IPS-18c (cell line): ENCODE data around the gene GHR.

Experiments
- H3K4me3 ChIP-seq: 2 replicates; pipeline ENCODE4 v1.7.0; 2013; ENCODE audit warnings: low read depth, mild to moderate bottlenecking, low read length, moderate library complexity; ENCODE audit not compliant: insufficient read depth
- H3K9me3 ChIP-seq: one replicate; pipeline ENCODE4 v1.6.1; 2013; ENCODE audit warnings: mild to moderate bottlenecking, low read length, moderate library complexity; ENCODE audit not compliant: control insufficient read depth, insufficient read depth

The GHR gene

GRCh38 chr5:42436051-42436450, 12.8 kb downstream of the GHR start:
- H3K9me3 ChIP-seq, result no peaks in the 10 kb centered on the region
- no peak overlapping the region for H3K4me3 ChIP-seq

GRCh38 chr5:42454216-42454995, 31.2 kb downstream of the GHR start:
- Histone ChIP-seq H3K4me3 (no peak overlapping the region), H3K9me3 (no peaks in the 10 kb centered on the region)

- no peak overlapping the region for H3K4me3 ChIP-seq
- no peaks in the 10 kb centered on the region for H3K9me3 ChIP-seq
Measured at GRCh38 chr5:42461033-42461432, 37.8 kb downstream of the GHR start.

- H3K4me3 ChIP-seq, result no peak overlapping the region
- no peaks in the 10 kb centered on the region for H3K9me3 ChIP-seq
Measured at GRCh38 chr5:42461507-42461906, 38.3 kb downstream of the GHR start.

GRCh38 chr5:42462083-42462482, 38.8 kb downstream of the GHR start:
- H3K9me3 ChIP-seq, result no peaks in the 10 kb centered on the region
- H3K4me3 ChIP-seq, result no peak overlapping the region

- Histone ChIP-seq H3K9me3 (no peaks in the 10 kb centered on the region), H3K4me3 (no peak overlapping the region)
Measured at GRCh38 chr5:42467572-42467971, 44.3 kb downstream of the GHR start.

GRCh38 chr5:42467981-42468524, 44.8 kb downstream of the GHR start:
- no peaks in the 10 kb centered on the region for H3K9me3 ChIP-seq
- no peak overlapping the region for H3K4me3 ChIP-seq

- H3K4me3 ChIP-seq, result no peak overlapping the region
- peaks cover 7% of the 10 kb centered on the region for H3K9me3 ChIP-seq
Measured at GRCh38 chr5:42483472-42484154, 60.4 kb downstream of the GHR start.

GRCh38 chr5:42487077-42487476, 63.8 kb downstream of the GHR start:
- Histone ChIP-seq H3K4me3 (no peak overlapping the region), H3K9me3 (peaks cover 7% of the 10 kb centered on the region)

GRCh38 chr5:42487821-42488220, 64.6 kb downstream of the GHR start:
- H3K9me3 ChIP-seq, result peaks cover 3% of the 10 kb centered on the region
- no peak overlapping the region for H3K4me3 ChIP-seq

- no peak overlapping the region for H3K4me3 ChIP-seq
- no peaks in the 10 kb centered on the region for H3K9me3 ChIP-seq
Measured at GRCh38 chr5:42490831-42491230, 67.6 kb downstream of the GHR start.

GRCh38 chr5:42491699-42492098, 68.5 kb downstream of the GHR start:
- H3K4me3 ChIP-seq, result no peak overlapping the region
- no peaks in the 10 kb centered on the region for H3K9me3 ChIP-seq

GRCh38 chr5:42492974-42493373, 69.7 kb downstream of the GHR start:
- no peak overlapping the region for H3K4me3 ChIP-seq
- no peaks in the 10 kb centered on the region for H3K9me3 ChIP-seq

GRCh38 chr5:42494414-42494813, 71.2 kb downstream of the GHR start:
- Histone ChIP-seq H3K4me3 (no peak overlapping the region), H3K9me3 (no peaks in the 10 kb centered on the region)

GRCh38 chr5:42495914-42496313, 72.7 kb downstream of the GHR start:
- Histone ChIP-seq H3K4me3 (no peak overlapping the region), H3K9me3 (no peaks in the 10 kb centered on the region)

- Histone ChIP-seq H3K9me3 (no peaks in the 10 kb centered on the region), H3K4me3 (no peak overlapping the region)
Measured at GRCh38 chr5:42496397-42497156, 73.3 kb downstream of the GHR start.

- H3K4me3 ChIP-seq, result no peak overlapping the region
Measured at GRCh38 chr5:42498000-42498399, 74.8 kb downstream of the GHR start.

GRCh38 chr5:42499016-42499415, 75.8 kb downstream of the GHR start:
- Histone ChIP-seq H3K4me3 (no peak overlapping the region), H3K9me3 (no peaks in the 10 kb centered on the region)

More at GRCh38 chr5:42498000-42498399, 74.8 kb downstream of the GHR start:
- H3K9me3 ChIP-seq, result no peaks in the 10 kb centered on the region
